Measurements from ENCODE around the gene CBX2. TPM values are rescaled to one million over a fixed set of nuclear protein-coding genes. Genes with fewer than 3 reads are reported as not detected.
"Not testable (repeated sequence)": the region's sequence is repeated elsewhere in the genome, so short reads cannot be mapped to it uniquely, and the experiment has no call there.

The CBX2 gene
- polyA plus RNA-seq, 2 of the 4 experiments (the other 2 are of a cell fraction), result 7.4 to 16.4 TPM

- POLR2A ChIA-PET, result no interaction called here
Measured at GRCh38 chr17:79752175-79752574, 25.8 kb upstream of the CBX2 start.

GRCh38 chr17:79754370-79754769 lies 23.6 kb upstream of the CBX2 start:
- ATAC-seq, result no peak
- no peak for FAIRE-seq
- CTCF ChIA-PET, result interaction anchor here (2.7 to 5.6 kb wide), 2 partner anchors 9 to 13 kb away, joined by 10 to 49 read pairs; no protein-coding TSS in a partner anchor
- Histone ChIP-seq H3K27ac (no peak overlapping the region), H3K4me2 (no peak overlapping the region), H3K4me3 (no peak overlapping the region), H3K9me3 (no peaks in the 10 kb centered on the region), H3K4me1 (peaks cover 15% of the 10 kb centered on the region)
- WGBS (ENCODE audit: missing lambda C conversion rate), result 79% methylated on average over 12 of the region's 12 CpGs
- POLR2A ChIA-PET, result interaction anchor here (0.5 kb wide), 1 partner anchor 85 kb away, joined by 5 read pairs; the partner anchor contains the start of gene CBX4
- no peak for DNase-seq (ENCODE audit: low read depth in 1 of 2, low spot score in 1 of 2)
- TF ChIP-seq HEYL (CRISPR knock-in tag; IDR thresholded peaks at IDR 0.05), result no peak
- no peak for TF ChIP-seq MYC (IDR thresholded peaks at IDR 0.05; ENCODE audit: borderline replicate concordance, low read length)
- no peak for TF ChIP-seq ZNF302 (CRISPR knock-in tag; IDR thresholded peaks at IDR 0.05)
- no peak for TF ChIP-seq FOXS1 (CRISPR knock-in tag; IDR thresholded peaks at IDR 0.05)
- no peak for TF ChIP-seq NPAS2 (CRISPR knock-in tag; IDR thresholded peaks at IDR 0.05; ENCODE audit: borderline replicate concordance)
- no peak for TF ChIP-seq RFX5 (IDR thresholded peaks at IDR 0.05)
- no peak for TF ChIP-seq KDM5A (IDR thresholded peaks at IDR 0.05)
- no peak for TF ChIP-seq MAX (IDR thresholded peaks at IDR 0.05)
- no peak for TF ChIP-seq SREBF2 (IDR thresholded peaks at IDR 0.05)
- TF ChIP-seq GATA3 (IDR thresholded peaks at IDR 0.05; ENCODE audit: borderline replicate concordance), result no peak
- no peak for TF ChIP-seq JUNB (IDR thresholded peaks at IDR 0.05)

More at GRCh38 chr17:79752175-79752574, 25.8 kb upstream of the CBX2 start:
- Histone ChIP-seq H3K4me2 (no peak overlapping the region), H3K27ac (no peak overlapping the region), H3K4me3 (no peak overlapping the region), H3K4me1 (peaks cover 25% of the 10 kb centered on the region), H3K9me3 (no peaks in the 10 kb centered on the region)
- ATAC-seq, result no peak; a peak in 1 of 6 replicates
- 86% methylated on average over 13 of the region's 13 CpGs for WGBS (ENCODE audit: missing lambda C conversion rate)
- CTCF ChIA-PET, result interaction anchor here (0.9 to 5.6 kb wide), 10 partner anchors 10 to 256 kb away, joined by 3 to 49 read pairs (median 4); partner anchors contain the start of gene CBX4
- TF ChIP-seq ATOH8 (CRISPR knock-in tag; IDR thresholded peaks at IDR 0.05; ENCODE audit: low read depth) (no peak), EHMT2 (IDR thresholded peaks at IDR 0.05; ENCODE audit: low read depth) (no peak), JUNB (IDR thresholded peaks at IDR 0.05) (no peak), POLR2A (IDR thresholded peaks at IDR 0.05; ENCODE audit: low read length) (no peak), NR3C1 (IDR thresholded peaks at IDR 0.05) (no peak), MAZ (IDR thresholded peaks at IDR 0.05; ENCODE audit: borderline replicate concordance, low read depth, low read length) (no peak), BHLHE40 (IDR thresholded peaks at IDR 0.05; ENCODE audit: low read depth, low read length) (no peak), POLR2AphosphoS2 (conservative IDR thresholded peaks at IDR 0.05; ENCODE audit: low read length) (no peak), REST (IDR thresholded peaks at IDR 0.05) (no peak), HOXA7 (CRISPR knock-in tag; IDR thresholded peaks at IDR 0.05) (no peak), PHF8 (IDR thresholded peaks at IDR 0.05; ENCODE audit: borderline replicate concordance, low read depth) (no peak), MAFK (IDR thresholded peaks at IDR 0.05; ENCODE audit: partially characterized antibody) (no peak), ZFP36 (IDR thresholded peaks at IDR 0.05; ENCODE audit: borderline replicate concordance, partially characterized antibody) (no peak), RAD21 (conservative IDR thresholded peaks at IDR 0.05 in 1 of 2, IDR thresholded peaks at IDR 0.05 in 1 of 2) (no peak)
- no peak for DNase-seq (ENCODE audit: low read depth in 1 of 2, low spot score in 1 of 2)
- no peak for FAIRE-seq

- H3K4me1 ChIP-seq; FAIRE-seq; POLR2A ChIA-PET; ATAC-seq; H3K9me3 ChIP-seq; H3K4me2 ChIP-seq; H3K27ac ChIP-seq; DNase-seq (ENCODE audit: low read depth in 1 of 2, low spot score in 1 of 2); H3K4me3 ChIP-seq: not testable (repeated sequence)
- CTCF ChIA-PET, result interaction anchor here (2.7 to 5.6 kb wide), 2 partner anchors 9 to 13 kb away, joined by 10 to 49 read pairs; no protein-coding TSS in a partner anchor
- 81% methylated on average over 9 of the region's 9 CpGs for WGBS (ENCODE audit: missing lambda C conversion rate)
Measured at GRCh38 chr17:79754903-79755302, 23.0 kb upstream of the CBX2 start.
